ENCODE measurements around the gene ECSIT. TPM values are rescaled to one million over a fixed set of nuclear protein-coding genes. Genes with fewer than 3 reads are reported as not detected.

ECSIT gene
- polyA plus RNA-seq, 1 of the 3 experiments (the other 2 are of a cell fraction) = 43.8 TPM

DNA sequence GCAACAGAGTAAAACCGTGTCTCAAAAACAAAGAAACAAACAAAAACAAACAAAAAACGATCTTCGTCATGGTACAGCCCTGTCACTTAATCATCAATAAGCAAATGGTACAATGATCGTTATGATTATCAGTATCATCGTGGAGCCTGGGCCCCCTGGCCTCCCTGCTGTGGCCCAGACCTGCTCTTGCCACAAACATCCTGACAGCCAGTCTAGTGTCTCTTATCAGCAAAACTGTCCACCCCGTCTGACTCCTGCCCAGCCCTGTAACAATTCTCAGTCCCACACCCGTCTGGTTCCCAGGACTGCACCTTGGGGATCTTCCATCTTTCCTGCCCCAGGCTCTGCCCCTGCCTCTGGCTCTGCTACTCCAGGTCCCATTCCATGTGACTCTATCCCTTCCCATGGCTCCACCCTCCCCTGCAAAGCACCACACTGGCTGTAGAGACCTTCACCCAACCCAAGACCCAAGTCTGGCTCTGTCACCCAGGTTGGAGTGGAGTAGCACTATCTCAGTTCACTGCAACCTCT, 29.0 kb downstream of the ECSIT start:
- Histone ChIP-seq H3F3A (replicated peaks; ENCODE audit: insufficient read depth) (peaks cover 3% of the 10 kb centered on the region), H4K20me1 (ENCODE audit: insufficient read depth) (peaks cover 8% of the 10 kb centered on the region; the same call in 1 of the 2 replicates), H3K9ac (no peak overlapping the region), H3K27ac (ENCODE audit: low read depth in 2 of 2, low read length in 1 of 2) (no peak overlapping the region; a peak in 1 of 4 replicates), H3K27me3 (ENCODE audit: insufficient read depth) (no peaks in the 10 kb centered on the region), H2AFZ (ENCODE audit: low read depth) (no peak overlapping the region), H3K4me1 (ENCODE audit: control insufficient read depth in 1 of 2, insufficient read depth in 2 of 2, low read depth in 1 of 2, low read length in 1 of 2) (peaks cover 4 to 9% of the 10 kb centered on the region in 2 experiments; a peak in 1 of 4 replicates), H3K79me2 (ENCODE audit: insufficient read depth) (peaks cover 21% of the 10 kb centered on the region; the same call in 1 of the 2 replicates), H3K4me2 (no peak overlapping the region), H3K9me2 (no peaks in the 10 kb centered on the region), H3K36me3 (replicated peaks in 1 of 2; ENCODE audit: control insufficient read depth in 1 of 2, insufficient read depth in 2 of 2, low read length in 1 of 2) (peaks cover 0 to 7% of the 10 kb centered on the region in 2 experiments), H3K4me3 (ENCODE audit: low read depth in 2 of 2, low read length in 1 of 2) (no peak overlapping the region), H3K9me3 (no peaks in the 10 kb centered on the region)
- POLR2A ChIA-PET = no interaction called here
- TF ChIP-seq JUND (IDR thresholded peaks at IDR 0.05) = no peak
- no peak for TF ChIP-seq EZH2phosphoT487 (IDR thresholded peaks at IDR 0.05; ENCODE audit: borderline replicate concordance, low read depth)
- TF ChIP-seq NFIC (IDR thresholded peaks at IDR 0.05; ENCODE audit: borderline replicate concordance) = no peak
- TF ChIP-seq TCF12 (IDR thresholded peaks at IDR 0.05) = no peak
- TF ChIP-seq, protein P1, sequence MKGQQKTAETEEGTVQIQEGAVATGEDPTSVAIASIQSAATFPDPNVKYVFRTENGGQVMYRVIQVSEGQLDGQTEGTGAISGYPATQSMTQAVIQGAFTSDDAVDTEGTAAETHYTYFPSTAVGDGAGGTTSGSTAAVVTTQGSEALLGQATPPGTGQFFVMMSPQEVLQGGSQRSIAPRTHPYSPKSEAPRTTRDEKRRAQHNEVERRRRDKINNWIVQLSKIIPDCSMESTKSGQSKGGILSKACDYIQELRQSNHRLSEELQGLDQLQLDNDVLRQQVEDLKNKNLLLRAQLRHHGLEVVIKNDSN (IDR thresholded peaks at IDR 0.05; ENCODE audit: borderline replicate concordance, low read depth) = no peak
- no peak for TF ChIP-seq SMC3 (IDR thresholded peaks at IDR 0.05; ENCODE audit: low read depth, low read length)
- no peak for TF ChIP-seq CHD2 (IDR thresholded peaks at IDR 0.05; ENCODE audit: low read length, partially characterized antibody)
- CTCF ChIA-PET = interaction anchor here (1.3 kb wide), 1 partner anchor 15 kb away, joined by 3 read pairs; no protein-coding TSS in a partner anchor
- WGBS (ENCODE audit: low lambda C conversion rate) = 87% methylated on average over 7 of the region's 7 CpGs
- DNase-seq = peak; percentile 21

DNA sequence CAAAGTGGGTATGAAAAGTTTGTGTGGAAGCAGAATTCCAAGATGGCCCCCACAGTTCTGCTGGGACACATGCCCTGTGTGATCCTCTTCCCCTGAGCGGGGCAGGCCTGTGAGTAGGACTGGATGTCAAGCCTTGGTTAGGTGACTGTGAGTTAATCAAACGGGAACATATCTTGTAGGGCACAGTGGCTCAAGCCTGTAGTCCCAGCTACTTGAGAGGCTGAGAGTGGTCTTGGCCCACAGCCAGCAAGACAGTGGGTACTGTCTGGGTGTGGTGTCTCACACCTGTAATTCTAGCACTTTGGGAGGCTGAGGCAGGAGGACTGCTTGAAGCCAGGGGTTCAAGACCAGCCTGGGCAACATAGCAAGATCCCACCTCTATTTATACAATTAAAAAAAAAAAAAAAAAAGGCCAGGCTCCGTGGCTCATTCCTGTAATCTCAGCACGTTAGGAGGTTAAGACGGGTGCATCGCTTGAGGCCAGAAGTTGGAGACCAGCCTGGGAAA, 29.7 kb downstream of the ECSIT start:
- WGBS (ENCODE audit: low lambda C conversion rate) = 95% methylated on average over 5 of the region's 6 CpGs
- Histone ChIP-seq H2AFZ (ENCODE audit: low read depth) (no peak overlapping the region), H3K9ac (no peak overlapping the region), H3K27me3 (ENCODE audit: insufficient read depth) (no peaks in the 10 kb centered on the region), H3K4me1 (ENCODE audit: control insufficient read depth in 1 of 2, insufficient read depth in 2 of 2, low read depth in 1 of 2, low read length in 1 of 2) (peaks cover 0 to 3% of the 10 kb centered on the region in 2 experiments; a peak in 1 of 4 replicates), H3K36me3 (replicated peaks in 1 of 2; ENCODE audit: control insufficient read depth in 1 of 2, insufficient read depth in 2 of 2, low read length in 1 of 2) (peaks cover 0 to 10% of the 10 kb centered on the region in 2 experiments), H3K27ac (ENCODE audit: low read depth in 2 of 2, low read length in 1 of 2) (no peak overlapping the region), H3K4me3 (ENCODE audit: low read depth in 2 of 2, low read length in 1 of 2) (no peak overlapping the region), H3K79me2 (ENCODE audit: insufficient read depth) (peaks cover 15% of the 10 kb centered on the region; the same call in 1 of the 2 replicates), H3F3A (replicated peaks; ENCODE audit: insufficient read depth) (no peaks in the 10 kb centered on the region), H3K4me2 (no peak overlapping the region), H3K9me2 (no peaks in the 10 kb centered on the region), H3K9me3 (no peaks in the 10 kb centered on the region), H4K20me1 (ENCODE audit: insufficient read depth) (peaks cover 8% of the 10 kb centered on the region; the same call in 1 of the 2 replicates)
- ChIA-PET CTCF (interaction anchor here (1.3 kb wide), 1 partner anchor 14 kb away, joined by 3 read pairs; no protein-coding TSS in a partner anchor), POLR2A (no interaction called here)
- TF ChIP-seq, protein P2, sequence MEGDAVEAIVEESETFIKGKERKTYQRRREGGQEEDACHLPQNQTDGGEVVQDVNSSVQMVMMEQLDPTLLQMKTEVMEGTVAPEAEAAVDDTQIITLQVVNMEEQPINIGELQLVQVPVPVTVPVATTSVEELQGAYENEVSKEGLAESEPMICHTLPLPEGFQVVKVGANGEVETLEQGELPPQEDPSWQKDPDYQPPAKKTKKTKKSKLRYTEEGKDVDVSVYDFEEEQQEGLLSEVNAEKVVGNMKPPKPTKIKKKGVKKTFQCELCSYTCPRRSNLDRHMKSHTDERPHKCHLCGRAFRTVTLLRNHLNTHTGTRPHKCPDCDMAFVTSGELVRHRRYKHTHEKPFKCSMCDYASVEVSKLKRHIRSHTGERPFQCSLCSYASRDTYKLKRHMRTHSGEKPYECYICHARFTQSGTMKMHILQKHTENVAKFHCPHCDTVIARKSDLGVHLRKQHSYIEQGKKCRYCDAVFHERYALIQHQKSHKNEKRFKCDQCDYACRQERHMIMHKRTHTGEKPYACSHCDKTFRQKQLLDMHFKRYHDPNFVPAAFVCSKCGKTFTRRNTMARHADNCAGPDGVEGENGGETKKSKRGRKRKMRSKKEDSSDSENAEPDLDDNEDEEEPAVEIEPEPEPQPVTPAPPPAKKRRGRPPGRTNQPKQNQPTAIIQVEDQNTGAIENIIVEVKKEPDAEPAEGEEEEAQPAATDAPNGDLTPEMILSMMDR (IDR thresholded peaks at IDR 0.05) = no peak
- TF ChIP-seq, protein P1 (IDR thresholded peaks at IDR 0.05; ENCODE audit: borderline replicate concordance, low read depth) = no peak
- no peak for TF ChIP-seq SMC3 (IDR thresholded peaks at IDR 0.05; ENCODE audit: low read depth, low read length)
- no peak for TF ChIP-seq EZH2phosphoT487 (IDR thresholded peaks at IDR 0.05; ENCODE audit: borderline replicate concordance, low read depth)
- TF ChIP-seq GATA2 (CRISPR knock-in tag; IDR thresholded peaks at IDR 0.05) = no peak
- TF ChIP-seq, protein P3, sequence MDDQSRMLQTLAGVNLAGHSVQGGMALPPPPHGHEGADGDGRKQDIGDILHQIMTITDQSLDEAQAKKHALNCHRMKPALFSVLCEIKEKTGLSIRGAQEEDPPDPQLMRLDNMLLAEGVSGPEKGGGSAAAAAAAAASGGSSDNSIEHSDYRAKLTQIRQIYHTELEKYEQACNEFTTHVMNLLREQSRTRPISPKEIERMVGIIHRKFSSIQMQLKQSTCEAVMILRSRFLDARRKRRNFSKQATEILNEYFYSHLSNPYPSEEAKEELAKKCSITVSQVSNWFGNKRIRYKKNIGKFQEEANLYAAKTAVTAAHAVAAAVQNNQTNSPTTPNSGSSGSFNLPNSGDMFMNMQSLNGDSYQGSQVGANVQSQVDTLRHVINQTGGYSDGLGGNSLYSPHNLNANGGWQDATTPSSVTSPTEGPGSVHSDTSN (IDR thresholded peaks at IDR 0.05) = no peak
- no peak for TF ChIP-seq FOXM1 (IDR thresholded peaks at IDR 0.05; ENCODE audit: low read depth)
- TF ChIP-seq JUND (IDR thresholded peaks at IDR 0.05) = no peak
- no peak for TF ChIP-seq RCOR1 (IDR thresholded peaks at IDR 0.05; ENCODE audit: low read length)
- no peak for TF ChIP-seq MXI1 (IDR thresholded peaks at IDR 0.05; ENCODE audit: low read depth, low read length)
- TF ChIP-seq GABPA (IDR thresholded peaks at IDR 0.05; ENCODE audit: low read depth) = no peak
- TF ChIP-seq, protein P4, sequence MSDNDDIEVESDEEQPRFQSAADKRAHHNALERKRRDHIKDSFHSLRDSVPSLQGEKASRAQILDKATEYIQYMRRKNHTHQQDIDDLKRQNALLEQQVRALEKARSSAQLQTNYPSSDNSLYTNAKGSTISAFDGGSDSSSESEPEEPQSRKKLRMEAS (IDR thresholded peaks at IDR 0.05; ENCODE audit: low read depth) = no peak
- TF ChIP-seq RXRA (IDR thresholded peaks at IDR 0.05; ENCODE audit: borderline replicate concordance, low read depth) = no peak
- TF ChIP-seq NFIC (IDR thresholded peaks at IDR 0.05; ENCODE audit: borderline replicate concordance) = no peak
- TF ChIP-seq RAD21 (IDR thresholded peaks at IDR 0.05; ENCODE audit: low read length) = no peak
- TF ChIP-seq TAF1 (IDR thresholded peaks at IDR 0.05; ENCODE audit: borderline replicate concordance, low read depth, low read length) = no peak
- TF ChIP-seq, protein P5, sequence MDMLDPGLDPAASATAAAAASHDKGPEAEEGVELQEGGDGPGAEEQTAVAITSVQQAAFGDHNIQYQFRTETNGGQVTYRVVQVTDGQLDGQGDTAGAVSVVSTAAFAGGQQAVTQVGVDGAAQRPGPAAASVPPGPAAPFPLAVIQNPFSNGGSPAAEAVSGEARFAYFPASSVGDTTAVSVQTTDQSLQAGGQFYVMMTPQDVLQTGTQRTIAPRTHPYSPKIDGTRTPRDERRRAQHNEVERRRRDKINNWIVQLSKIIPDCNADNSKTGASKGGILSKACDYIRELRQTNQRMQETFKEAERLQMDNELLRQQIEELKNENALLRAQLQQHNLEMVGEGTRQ (IDR thresholded peaks at IDR 0.05; ENCODE audit: borderline replicate concordance, low read depth, low read length) = no peak
- TF ChIP-seq POLR2AphosphoS5 (IDR thresholded peaks at IDR 0.05; ENCODE audit: low read depth, low read length) = no peak
- no peak for DNase-seq

Data from SK-N-SH (cell line).